Peyer's patch (tissue), 4 donors: Measurements from ENCODE around the gene YAP1. TPM values are rescaled to one million over a fixed set of nuclear protein-coding genes. Genes with fewer than 3 reads are reported as not detected.

Source experiments
- DNase-seq, 3 donors: peaks; one replicate each; pipeline ENCODE4 v3.0.0-alpha.2; 2017 to 2019
- H3K27ac ChIP-seq, 4 donors: fragments of 200-600 bp; sonication (generic); one replicate each; pipeline ENCODE4 v1.5.1; 2016 to 2019
- H3K27me3 ChIP-seq, 2 donors: fragments of 200-600 bp; sonication (generic); one replicate each; pipeline ENCODE4 v1.5.1; 2019
- H3K36me3 ChIP-seq, 3 donors: fragments of 200-600 bp; sonication (generic); one replicate each; pipeline ENCODE4 v1.5.1; 2016 to 2019
- H3K4me1 ChIP-seq, 4 donors: fragments of 200-600 bp; sonication (generic); one replicate each; pipeline ENCODE4 v1.5.1; 2016 to 2019
- H3K4me3 ChIP-seq, 4 donors: fragments of 200-600 bp; sonication (generic); 1 replicate in 3 of 4; 2 replicates in 1 of 4; pipeline ENCODE4 v1.5.1; 2016 to 2019; ENCODE audit warnings: mild to moderate bottlenecking in 1 of 4
- H3K9me3 ChIP-seq, 4 donors: fragments of 200-600 bp; sonication (generic); one replicate each; pipeline ENCODE4 v1.5.1; 2016 to 2019; ENCODE audit warnings: mild to moderate bottlenecking in 1 of 4
- CTCF ChIP-seq, 6 experiments: fragments of 450-650 bp in 4 of 6; fragments of 200-600 bp in 2 of 6; sonication (generic) in 1 of 6; IDR thresholded peaks; one replicate each; pipeline ENCODE4 v1.5.1; 2017 to 2019; ENCODE audit warnings: antibody characterized with exemption in 6 of 6, mild to moderate bottlenecking in 3 of 6, moderate library complexity in 1 of 6
- POLR2A ChIP-seq, 2 donors: fragments of 450-650 bp; IDR thresholded peaks; one replicate each; pipeline ENCODE4 v1.5.1; 2017; ENCODE audit warnings: antibody characterized with exemption in 2 of 2, mild to moderate bottlenecking in 2 of 2, moderate library complexity in 2 of 2
- total RNA-seq, 4 donors: library from RNA; depleted of rRNA; stranded (reverse); fragments of >200 nt; gene quantifications; one replicate each; pipeline ENCODE4 v1.1.0, GENCODE V29; 2016

The YAP1 gene
- 100 to 1,000 TPM in 3 of 4 donors, 10 to 100 TPM in 1; 99.8 to 163 (median 133) TPM for total RNA-seq

DNA sequence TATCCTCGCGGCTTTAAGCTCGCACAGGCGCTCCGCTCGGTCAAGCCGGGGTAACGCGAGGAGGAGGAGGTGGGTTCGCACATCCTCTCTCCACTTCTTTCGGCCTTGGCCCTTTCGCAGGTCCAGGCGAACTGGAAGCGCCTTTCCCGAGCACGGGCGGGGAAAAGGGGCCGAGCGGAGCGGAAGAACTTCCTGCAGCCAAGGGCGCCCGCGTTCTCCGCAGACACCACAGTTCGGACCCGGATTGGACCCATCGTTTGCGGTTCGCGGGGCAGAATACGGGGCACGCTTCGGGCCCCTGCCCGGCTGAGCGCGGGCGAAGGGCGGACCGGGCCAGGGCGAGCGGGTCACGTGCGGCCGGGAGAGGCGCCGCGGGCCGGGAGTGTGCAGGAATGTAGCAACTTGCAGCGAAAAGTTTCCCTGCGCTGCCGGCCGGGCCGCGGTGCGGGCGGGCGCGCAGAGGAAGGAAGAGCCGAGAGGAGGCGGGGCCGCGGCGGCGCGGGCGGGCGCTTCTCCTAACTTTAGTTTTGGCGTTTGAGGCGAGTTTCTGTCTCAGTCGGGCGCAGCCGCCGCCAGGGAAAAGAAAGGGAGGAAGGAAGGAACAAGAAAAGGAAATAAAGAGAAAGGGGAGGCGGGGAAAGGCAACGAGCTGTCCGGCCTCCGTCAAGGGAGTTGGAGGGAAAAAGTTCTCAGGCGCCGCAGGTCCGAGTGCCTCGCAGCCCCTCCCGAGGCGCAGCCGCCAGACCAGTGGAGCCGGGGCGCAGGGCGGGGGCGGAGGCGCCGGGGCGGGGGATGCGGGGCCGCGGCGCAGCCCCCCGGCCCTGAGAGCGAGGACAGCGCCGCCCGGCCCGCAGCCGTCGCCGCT, at the start of gene YAP1:
Gene YAP1 (plus strand): TSS at position 552 of the 865 bp plus-strand sequence. CDS start 402 bp downstream, outside the sequence.
- DNase-seq, result peak; percentile 31 to 92 (median 90)
- H3K9me3 ChIP-seq, result no peaks in the 10 kb centered on the region
- peak within 1 kb of the TSS; percentile 58 to 97 (median 78) for H3K4me3 ChIP-seq
- peak within 1 kb of the TSS; percentile 78 to 98 (median 93) for H3K27ac ChIP-seq
- peaks cover 0 to 18% (median 5%) of the 10 kb centered on the region in 4 donors for H3K4me1 ChIP-seq
- no peaks in the 10 kb centered on the region for H3K36me3 ChIP-seq
- no peaks in the 10 kb centered on the region for H3K27me3 ChIP-seq
- peak in 1 of 6 experiments; percentile 7 for TF ChIP-seq CTCF (IDR thresholded peaks at IDR 0.05)
- TF ChIP-seq POLR2A (IDR thresholded peaks at IDR 0.05), result peak; percentile 47 to 67

GRCh38 chr11:102061276-102061675, 49.0 kb upstream of the YAP1 start:
- no peaks in the 10 kb centered on the region for H3K36me3 ChIP-seq
- H3K9me3 ChIP-seq, result no peaks in the 10 kb centered on the region
- H3K27ac ChIP-seq, result no peak overlapping the region
- no peaks in the 10 kb centered on the region for H3K4me1 ChIP-seq
- H3K27me3 ChIP-seq, result no peaks in the 10 kb centered on the region
- no peak for TF ChIP-seq POLR2A (IDR thresholded peaks at IDR 0.05)
- peak in 3 of 6 experiments; percentile 3 to 24 (median 20) for TF ChIP-seq CTCF (IDR thresholded peaks at IDR 0.05)
- no peak for DNase-seq
- H3K4me3 ChIP-seq, result no peak overlapping the region

DNA sequence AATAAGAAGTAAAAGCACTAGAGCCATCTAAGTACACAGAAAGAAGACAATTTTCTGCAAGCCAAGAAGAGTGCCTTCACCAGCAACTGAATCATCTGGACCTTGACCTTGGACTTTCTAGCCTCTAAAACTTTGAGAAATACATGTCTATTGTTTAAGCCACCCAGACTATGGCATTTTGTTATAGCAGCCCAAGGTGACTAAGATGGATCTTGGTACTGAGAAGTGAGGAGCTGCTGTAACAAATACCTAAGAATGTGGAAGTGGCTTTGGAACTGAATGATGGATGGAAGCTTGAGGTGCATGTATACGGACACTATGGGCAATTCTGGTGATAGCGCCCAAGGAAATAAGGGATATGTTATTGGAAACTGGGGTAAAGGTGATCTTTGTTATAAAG, 48.1 kb upstream of the YAP1 start:
- Histone ChIP-seq H3K27me3 (no peaks in the 10 kb centered on the region), H3K4me1 (no peaks in the 10 kb centered on the region), H3K4me3 (no peak overlapping the region), H3K9me3 (no peaks in the 10 kb centered on the region), H3K27ac (no peak overlapping the region), H3K36me3 (no peaks in the 10 kb centered on the region)
- no peak for DNase-seq
- TF ChIP-seq CTCF (IDR thresholded peaks at IDR 0.05), result no peak
- no peak for TF ChIP-seq POLR2A (IDR thresholded peaks at IDR 0.05)

DNA sequence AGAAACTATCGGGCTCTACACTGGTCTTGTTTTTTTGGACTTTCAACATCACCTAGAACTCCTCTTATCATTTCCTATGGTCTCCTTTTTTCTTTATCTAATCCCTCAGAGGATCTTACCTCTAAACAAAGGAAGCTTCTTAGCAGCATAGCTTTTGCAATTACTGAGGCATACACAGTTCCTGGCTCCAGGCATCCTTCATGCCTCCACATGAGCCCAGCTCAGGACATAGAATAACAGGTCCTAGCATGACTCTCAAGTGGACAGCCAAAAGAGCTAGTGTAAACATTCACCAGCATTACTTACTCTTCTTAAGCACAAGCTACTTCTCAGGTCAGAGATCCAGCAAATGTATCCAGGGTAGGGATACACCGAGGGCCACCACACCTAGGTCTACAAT, 45.9 kb upstream of the YAP1 start:
- no peaks in the 10 kb centered on the region for H3K4me1 ChIP-seq
- no peaks in the 10 kb centered on the region for H3K27me3 ChIP-seq
- TF ChIP-seq POLR2A (IDR thresholded peaks at IDR 0.05), result no peak
- TF ChIP-seq CTCF (IDR thresholded peaks at IDR 0.05), result no peak
- H3K4me3 ChIP-seq, result no peak overlapping the region
- no peaks in the 10 kb centered on the region for H3K9me3 ChIP-seq
- no peak for DNase-seq
- no peak overlapping the region for H3K27ac ChIP-seq
- H3K36me3 ChIP-seq, result no peaks in the 10 kb centered on the region

- H3K4me3 ChIP-seq, result no peak overlapping the region
- no peaks in the 10 kb centered on the region for H3K4me1 ChIP-seq
- H3K9me3 ChIP-seq, result peaks cover 0 to 8% (median 0%) of the 10 kb centered on the region in 4 donors
- DNase-seq, result no peak
- H3K27me3 ChIP-seq, result no peaks in the 10 kb centered on the region
- H3K27ac ChIP-seq, result no peak overlapping the region
- H3K36me3 ChIP-seq, result no peaks in the 10 kb centered on the region
- TF ChIP-seq CTCF (IDR thresholded peaks at IDR 0.05) (no peak), POLR2A (IDR thresholded peaks at IDR 0.05) (no peak)
Measured at GRCh38 chr11:102070766-102071165, 39.5 kb upstream of the YAP1 start.
